ENCODE measurements around the gene EPB41L3.
"Not testable (repeated sequence)": the region's sequence is repeated elsewhere in the genome, so short reads cannot be mapped to it uniquely, and the experiment has no call there.

The EPB41L3 gene

DNA sequence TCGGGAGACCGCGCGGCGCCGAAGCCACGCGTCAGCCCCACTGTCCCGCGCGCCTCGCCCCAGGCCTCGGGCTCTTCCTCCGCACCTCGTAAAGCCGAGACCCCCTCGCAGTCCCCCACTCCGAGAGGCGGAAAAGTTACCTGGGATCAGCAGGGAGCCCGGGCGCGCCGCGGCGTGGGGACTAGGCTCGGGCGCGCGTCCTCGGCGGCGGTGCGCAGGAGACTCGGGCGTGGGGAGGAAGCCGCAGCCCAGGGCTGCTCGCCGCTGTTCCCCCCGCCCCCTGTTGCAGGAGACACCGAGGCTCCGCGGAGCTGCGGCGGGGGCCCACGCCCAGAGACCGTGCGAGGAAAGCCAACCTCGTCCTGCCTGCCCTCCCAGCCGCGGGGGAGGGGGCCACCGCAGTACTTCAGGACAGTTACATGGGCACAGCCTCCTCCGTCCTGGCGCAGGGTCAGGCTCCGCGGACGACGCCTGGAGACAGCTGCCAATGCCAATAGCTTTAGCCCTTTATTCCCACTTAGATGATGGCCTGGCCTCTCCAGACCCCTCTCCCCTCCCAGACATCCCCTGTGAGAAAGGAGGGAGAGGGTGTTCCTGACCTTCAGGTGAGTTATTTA is at the start of gene EPB41L3:
TSS of gene EPB41L3 (minus strand) at position 225 of the 617 bp plus-strand sequence. CDS start 54,814 bp downstream, outside the sequence.
- no peak for DNase-seq (ENCODE audit: low spot score)

DNA sequence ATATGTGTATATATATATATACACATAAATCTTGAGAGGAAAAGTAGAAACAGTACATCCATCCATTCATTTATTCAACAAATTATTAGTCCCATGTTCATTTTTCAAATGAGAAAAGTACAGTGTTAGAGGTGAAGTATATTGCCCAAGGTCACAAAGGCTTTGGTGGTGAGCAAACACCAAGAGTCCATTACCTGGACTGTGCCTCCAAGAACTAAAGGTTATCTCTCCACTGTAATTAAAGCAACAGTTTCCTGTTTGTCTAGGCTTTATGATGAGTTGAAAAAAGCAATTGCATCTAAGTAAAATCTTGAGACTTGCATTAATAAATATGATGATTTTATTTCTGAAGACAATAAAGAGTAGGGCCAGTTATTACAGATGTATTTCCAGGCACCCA is 44.7 kb upstream of the EPB41L3 start:
- no peak for DNase-seq (ENCODE audit: low spot score)

DNA sequence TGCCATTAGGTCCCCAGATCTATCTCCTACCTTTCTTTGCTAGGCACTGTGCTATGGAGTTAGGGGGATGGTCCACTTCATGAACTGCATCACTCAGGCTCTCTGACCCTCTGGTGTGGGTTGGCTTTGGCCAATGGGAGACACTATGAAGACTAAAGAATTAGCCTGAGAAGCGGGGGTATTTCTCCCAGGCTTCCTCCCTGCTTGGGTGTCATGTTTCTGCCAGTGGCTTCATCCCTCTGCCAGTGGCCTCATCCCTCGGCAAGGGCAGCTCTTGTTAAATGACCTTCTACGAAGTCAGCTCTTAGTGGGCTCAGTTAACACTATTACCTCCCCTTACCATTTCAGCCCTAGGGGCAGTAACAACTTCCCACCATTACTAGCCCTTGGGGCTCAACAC is 41.9 kb upstream of the EPB41L3 start:
- no peak for DNase-seq (ENCODE audit: low spot score)

DNA sequence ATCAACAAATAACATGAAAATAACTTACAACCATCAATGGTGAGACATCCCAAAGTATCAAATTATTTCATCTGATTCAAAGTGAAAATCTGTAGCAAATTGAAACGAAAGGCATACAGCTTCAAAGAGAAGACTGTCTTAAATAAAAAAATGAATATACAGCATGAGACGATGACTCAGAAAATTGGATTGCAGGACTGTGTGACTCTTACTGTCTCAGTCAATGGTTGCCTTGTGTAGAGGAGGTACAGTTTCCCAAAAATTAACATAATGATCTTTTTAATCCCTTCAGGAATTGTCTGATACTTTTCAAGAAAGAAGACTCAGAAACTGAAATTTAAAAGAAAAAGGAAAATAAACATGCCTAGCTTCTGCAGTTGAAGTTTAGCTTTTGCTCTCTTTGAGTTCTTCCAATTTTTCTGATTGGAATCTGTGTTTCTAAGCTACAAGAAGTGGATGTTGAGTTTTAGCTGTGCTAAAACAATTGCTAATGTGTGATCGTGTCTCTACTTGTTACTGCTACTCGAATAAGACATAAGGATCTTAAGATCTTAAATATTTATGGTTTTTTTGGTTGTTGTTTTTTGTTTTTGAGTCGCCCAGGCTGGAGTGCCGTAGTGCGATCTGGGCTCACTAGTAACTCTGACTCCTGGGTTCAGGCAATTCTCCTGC is 41.1 kb upstream of the EPB41L3 start:
- no peak for DNase-seq (ENCODE audit: low spot score)

DNA sequence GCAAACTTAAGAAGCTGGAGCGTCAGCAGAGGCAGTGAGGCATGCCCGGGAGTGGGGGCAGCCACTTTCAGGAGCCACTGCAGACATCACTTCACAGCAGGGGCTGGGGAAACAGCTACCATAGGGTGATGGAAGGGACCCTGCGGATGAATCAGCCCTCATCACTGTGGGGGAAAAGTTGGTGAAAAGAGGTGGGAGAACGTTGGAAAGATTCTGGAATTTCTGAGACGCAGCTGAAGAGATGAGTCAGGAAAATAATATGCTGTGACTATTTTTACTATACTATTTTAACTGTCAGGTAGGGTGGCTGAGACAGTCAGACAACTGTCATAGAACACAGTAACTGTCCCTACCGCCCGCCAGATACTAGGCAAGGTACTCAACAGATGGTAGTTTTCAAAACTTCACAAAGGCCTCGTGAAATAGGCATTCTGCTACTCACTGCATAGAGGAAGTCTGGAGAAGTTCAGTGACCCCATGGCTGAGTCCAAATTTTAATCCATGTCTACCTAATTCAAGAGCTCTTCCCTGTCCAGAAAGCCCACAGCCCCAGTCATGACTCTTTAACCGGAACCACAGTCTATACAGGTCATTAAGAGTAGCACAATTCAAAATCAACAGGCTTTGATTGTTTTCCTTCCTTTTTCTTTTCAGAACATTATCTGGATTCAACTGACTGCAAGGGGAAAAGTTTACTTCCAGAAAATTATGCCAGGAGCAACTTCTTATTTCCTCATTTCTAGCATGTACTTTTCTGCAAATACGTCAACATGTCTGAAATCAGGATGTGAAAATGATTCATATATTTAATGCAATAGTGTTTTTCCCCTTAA is 39.3 kb upstream of the EPB41L3 start:
- no peak for DNase-seq (ENCODE audit: low spot score)

DNA sequence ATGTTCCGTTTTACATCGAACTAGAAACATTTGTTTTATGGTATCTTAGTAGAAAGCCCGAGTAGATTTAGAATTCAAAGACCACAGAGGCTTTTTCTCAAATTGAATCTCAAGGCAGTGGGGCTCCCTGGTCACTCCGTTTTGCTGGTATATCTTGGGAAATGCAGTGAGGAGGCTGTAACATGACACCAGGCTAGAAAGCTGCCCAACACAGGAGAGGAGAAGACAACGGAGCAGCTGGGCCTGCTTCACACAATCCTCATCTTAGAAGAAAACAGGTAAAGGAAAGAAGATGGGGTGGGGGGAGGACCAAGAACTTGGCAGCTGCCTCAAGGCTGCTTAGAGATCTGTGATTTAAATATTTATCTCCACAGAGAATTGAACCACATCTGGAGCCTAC is 38.3 kb upstream of the EPB41L3 start:
- DNase-seq (ENCODE audit: low spot score) = no peak

DNA sequence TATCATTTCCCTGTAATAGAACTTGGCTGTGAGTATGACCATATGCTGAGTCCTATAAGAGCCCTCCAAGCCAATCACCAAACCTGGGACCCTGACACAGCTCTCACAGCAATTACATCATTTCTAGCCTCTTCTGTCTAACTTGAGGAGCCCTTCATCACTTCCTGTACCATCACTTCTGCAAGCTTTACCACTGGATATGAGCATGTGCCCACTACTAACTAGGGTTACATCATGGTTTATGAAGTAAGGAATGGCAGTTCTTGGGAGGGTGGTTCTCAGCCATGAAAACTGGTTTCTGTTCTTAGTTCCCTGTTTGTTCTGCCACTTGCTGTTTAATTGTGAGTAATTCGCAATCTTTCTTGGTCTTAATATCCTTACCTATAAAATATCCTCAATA is 31.0 kb upstream of the EPB41L3 start:
- no peak for DNase-seq (ENCODE audit: low spot score)

DNA sequence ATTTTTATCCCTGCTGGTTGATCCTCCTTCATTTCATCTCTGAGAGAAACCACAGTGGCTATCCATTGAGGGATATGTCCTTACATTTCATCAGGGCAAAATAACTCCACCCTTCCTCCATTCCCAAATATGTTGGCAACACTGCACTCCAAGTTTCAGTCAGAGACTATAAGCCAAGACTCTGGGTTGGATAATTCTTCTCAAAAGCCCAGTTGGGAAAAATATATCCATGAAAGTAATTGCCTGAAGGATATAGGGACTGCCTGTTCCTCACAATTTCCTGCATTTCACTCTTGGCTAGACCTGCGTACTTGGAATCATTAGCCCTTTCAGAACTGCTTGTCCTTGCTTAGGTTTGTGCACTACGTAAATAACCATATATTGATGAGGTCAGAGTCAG is 27.9 kb upstream of the EPB41L3 start:
- no peak for DNase-seq (ENCODE audit: low spot score)

DNA sequence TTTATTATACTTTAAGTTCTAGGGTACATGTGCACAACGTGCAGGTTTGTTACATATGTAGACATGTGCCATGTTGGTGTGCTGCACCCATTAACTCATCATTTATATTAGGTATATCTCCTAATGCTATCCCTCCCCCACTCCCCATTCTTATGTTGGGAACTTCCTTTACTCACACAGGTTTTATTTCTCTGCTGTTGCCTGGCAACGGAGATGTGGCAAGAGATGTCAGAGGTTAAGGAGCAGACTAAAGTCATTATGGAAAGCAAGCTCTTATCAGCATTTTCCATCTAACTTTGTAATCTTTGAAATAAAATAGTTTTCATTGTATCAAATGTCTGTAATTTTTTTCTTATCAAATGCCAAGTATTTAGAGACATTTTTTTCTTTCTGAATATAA is 26.8 kb upstream of the EPB41L3 start:
- DNase-seq (ENCODE audit: low spot score) = not testable (repeated sequence)

DNA sequence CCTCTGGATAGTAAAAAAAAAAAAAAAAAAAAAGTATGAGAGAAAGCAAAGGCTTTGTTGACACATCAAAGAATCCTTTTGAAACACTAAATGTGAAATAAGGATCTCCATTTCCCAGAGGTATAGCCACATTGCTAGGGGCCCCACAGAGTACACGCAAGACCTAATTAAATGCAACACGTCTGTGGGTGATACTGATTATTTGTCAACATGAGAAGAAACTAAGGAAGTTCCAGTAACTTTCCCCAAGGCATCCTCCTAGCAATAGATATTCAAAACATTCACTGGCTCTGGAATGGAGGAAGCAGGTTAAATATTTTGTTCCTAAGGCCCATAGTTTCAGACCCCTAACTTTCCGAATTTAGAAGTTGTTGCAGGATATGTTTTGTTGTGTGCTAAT is 24.6 kb upstream of the EPB41L3 start:
- DNase-seq (ENCODE audit: low spot score) = no peak

DNA sequence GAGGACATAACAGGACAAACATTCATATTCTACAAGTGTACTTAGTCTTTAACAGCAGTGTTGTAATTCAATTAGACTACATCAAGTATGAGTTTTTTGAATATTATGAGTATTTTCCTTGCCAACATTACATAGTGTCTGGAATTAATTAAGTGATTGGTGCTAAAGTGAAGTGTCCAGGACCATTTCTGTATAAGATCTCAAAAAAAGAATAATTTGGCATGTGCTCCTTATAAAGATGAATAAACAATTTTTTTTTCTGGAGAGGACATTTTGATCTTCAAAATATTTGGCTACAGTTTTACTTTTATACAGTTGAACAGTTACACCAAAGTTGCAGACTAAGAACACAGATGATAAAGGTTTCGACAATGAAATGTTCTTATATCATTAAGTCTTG is 15.1 kb upstream of the EPB41L3 start:
- DNase-seq (ENCODE audit: low spot score) = no peak

DNA sequence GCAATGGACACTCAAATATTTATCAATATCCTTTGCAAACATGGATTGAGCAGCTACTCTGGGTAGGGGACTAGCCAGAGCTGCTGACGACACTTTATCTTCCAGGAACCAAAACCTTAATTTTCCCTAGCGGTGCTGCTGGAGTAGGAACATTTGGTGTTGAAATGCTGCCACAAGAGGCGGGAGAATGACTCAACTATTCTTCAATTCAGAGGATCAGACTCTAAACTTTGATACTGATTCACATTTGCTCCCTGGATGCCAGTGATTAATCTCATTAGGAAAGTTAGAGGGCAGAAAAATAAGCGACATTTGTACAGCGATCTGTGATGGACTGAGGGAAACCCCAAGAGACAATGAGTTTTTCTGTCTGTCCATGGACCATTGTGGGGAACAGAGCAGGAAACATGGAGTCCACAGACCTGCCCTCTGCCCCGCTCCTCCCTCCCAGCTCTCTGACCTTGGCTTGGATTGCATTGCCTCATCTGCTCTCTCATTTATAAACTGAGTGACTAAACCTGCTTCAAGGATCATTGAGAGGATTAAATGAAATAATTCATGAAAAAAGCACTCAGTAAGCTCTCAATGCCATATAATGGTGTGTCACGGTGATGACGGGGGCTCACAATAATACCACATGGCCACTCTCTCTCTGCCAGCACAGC is 12.6 kb upstream of the EPB41L3 start:
- DNase-seq (ENCODE audit: low spot score) = no peak

DNA sequence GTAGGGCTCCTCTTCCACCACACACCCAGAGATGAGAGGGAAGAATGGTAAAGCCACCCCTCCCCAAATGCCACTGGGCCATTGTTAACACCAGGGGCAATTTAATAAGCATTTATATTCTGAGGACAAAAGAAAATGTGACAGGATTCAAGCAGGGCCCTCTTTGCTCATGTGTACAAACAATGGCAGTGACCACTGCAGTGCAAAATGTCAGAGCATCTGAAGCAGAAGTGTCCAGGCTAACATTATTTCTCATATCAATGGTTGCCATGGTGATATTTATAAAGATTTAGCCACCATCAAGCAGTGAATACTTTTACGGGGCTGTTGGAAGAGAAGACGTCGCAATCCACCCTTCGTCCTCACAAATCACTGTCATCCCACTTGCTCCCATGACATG is 10.8 kb upstream of the EPB41L3 start:
- no peak for DNase-seq (ENCODE audit: low spot score)

DNA sequence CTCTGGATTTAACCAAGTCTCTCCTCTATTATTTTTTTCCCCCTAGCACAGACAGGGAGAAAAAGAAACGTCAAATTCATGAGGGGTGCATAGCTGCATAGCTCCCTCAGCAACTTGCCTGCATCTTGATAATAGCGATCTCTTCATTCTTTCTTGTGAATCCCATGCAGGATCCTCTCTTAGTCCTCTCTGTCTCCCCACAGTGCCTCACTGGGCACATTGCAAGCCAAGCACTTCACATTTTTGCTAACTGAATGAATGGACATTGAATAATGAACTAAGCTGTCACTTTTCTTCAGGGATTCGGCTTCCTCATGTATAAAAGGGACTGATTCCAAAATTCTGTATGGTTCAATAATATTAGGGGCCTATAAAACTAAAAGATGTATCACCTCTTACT is 2.9 kb upstream of the EPB41L3 start:
- DNase-seq (ENCODE audit: low spot score) = peak; percentile 47

DNA sequence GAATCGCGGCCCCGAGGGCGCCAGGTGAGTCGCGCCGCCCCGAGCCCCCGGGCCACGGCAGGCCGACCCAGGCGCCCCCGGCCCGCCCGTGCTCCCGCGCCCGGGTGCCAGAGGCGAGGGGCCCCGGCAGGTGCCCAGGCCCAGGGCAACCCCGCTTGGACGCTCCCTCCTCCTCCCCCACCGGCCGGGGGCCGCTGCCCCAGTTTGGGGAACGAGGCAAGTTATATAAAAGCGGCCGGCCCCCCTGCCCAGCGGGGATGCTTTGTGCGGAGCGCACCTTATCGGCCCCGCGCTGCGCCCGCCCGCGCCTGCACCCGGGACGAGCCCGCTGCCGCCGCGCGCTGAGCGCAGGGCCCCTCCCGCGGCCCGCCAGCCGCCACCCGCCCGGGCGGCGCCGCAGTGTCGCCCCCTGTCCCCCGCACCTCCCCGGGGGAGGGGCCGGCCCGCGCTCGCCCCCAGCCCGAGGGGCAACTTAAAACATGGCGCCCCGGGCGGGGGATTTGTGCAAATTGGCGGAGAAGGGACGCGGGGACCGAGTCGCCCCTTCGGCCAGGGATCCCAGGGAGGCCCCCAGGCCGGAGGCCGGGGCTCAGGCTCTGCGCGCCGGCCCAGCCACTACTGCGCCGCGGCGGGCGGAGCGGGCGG is 639 bp downstream of the EPB41L3 start:
- no peak for DNase-seq (ENCODE audit: low spot score)

DNA sequence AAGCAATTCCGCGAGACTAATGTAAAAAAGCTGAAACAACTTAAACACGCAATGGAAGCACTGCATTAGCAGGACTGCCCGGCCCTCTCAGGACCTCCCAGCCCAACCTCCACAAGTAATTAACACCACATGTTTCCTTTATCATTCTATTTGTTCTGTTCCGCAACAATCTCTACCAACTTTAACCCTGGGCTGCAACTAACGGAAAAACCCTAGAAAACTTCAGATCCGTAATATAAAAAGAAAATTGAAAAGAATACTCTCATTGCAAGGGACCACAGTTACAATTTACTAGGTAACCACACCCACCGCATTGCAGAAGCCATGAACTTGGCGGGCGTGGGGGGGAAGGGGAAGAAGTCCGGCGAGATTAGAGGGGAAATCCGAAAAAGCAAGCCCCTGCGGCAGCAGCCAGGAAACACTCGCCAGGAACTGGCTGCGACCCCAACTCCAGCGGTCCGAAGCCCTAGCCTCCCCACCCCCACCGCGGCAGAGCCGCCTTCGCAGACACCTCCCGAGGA is 1.2 kb downstream of the EPB41L3 start:
- DNase-seq (ENCODE audit: low spot score) = no peak

DNA sequence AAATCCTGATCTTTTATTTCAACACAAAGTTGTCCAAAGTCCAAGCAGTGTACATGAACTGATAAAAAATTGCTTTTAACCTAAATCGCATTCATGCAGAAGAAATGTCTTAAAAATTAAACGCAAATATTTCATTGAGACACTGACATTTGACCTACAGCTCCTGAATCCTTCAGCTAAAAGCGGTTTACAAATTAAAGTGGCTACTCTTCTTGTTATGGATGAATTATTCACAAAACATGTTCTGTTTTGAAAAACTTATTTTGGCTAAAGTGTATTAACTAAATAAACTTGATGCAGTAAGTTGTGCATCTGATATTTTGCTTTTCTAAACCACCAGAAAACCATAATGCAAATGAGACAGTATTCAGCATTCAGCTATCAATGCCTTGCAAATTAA is 2.2 kb downstream of the EPB41L3 start:
- no peak for DNase-seq (ENCODE audit: low spot score)

DNA sequence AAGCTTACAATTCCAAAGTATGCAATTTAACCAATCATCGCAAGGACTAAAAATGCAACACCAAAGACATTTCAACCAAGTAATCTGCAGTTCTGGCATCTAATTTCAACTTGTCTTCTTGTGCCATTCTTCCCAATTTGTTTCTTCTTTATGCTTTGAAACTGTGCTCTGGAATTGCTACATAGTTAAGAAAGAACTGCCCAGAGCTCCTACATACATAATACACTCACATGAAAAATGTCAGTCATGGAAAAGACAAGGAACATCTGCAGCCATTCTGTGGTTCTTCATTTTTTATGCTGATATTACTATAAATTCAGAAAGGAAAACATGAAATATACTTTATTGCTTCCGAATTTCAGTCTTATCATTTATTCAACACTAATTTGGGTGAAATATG is 4.4 kb downstream of the EPB41L3 start:
- DNase-seq (ENCODE audit: low spot score) = no peak

DNA sequence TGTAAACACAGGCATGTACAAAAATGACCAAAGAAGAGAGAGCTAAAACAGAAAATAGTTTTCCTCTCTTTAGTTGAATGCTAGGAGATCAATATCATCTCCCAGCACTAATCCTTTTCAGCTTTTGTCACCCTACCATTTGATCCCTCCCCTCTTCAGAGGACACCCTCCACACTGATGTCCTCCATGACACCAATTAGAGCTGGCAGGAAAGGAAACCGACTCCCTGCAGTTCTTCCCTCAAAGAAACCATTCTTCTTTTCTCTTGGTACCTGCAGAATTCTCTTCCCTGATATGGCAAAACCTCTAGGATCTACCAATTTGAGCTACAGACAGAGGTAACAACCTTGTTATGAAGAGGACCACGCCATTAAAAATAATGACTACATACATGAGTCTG is 5.3 kb downstream of the EPB41L3 start:
- no peak for DNase-seq (ENCODE audit: low spot score)

DNA sequence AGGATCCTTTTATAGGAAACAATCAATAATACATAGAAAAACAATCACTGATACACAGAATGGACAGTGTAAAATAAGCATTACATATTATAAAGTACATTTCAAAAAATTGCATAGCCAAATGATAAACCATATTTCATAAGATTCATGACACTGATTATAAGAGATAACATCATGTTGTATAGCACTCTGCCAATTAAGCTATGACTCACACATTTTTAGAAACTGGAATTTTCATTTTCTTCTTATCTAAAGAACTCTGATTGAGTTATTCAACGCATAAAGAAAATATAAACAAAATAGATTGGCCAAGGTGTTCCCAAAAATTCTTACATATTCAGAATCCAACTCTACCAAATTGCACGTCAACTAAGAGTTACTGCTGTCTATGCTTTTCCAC is 5.9 kb downstream of the EPB41L3 start:
- DNase-seq (ENCODE audit: low spot score) = no peak

DNA sequence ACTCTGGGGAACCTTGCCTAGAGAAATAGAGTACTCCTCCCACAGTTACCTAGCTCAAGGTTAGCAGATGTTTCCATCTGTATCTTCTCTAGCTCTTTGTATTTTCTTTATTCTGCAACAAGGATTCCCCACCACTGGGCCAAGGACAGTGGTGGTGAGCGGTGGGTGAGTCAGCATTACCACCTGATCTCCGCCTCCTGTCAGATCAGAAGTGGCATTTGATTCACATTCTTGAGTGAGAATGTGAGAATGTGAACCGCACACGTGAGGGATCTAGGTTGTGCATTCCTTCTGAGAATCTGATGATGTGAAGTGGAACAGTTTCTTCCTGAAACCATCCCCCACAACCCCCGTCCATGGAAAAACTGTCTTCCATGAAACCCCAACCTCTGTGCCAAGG is 9.0 kb downstream of the EPB41L3 start:
- no peak for DNase-seq (ENCODE audit: low spot score)

DNA sequence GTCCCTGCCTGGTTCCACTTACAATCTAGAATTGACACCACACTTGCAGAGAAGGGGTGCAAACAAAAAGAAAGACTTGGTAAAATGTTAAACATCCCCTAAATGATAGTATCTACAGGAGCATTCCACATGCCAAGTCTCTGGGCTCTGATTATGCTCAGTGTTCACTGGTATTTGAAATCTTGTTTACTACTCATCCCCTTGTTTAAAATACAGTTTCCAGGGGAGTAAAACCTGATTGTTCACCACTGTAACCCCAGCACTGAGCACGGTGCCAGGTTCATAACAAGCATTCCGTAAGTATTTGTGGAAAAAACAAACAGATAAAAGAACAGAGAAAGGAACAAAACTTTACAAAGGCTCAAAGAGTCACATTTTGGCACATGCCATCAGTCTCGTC is 11.7 kb downstream of the EPB41L3 start:
- no peak for DNase-seq (ENCODE audit: low spot score)

Measured in globus pallidus (tissue), 1 donor.